K562 (cell line): ENCODE measurements around the gene HSBP1L1.

ENCODE experiments used
- ATF3 ChIP-seq, 2 experiments: fragments of 450-650 bp in 1 of 2; sonication (generic) in 1 of 2; formaldehyde crosslinking in 1 of 2; IDR thresholded peaks in 1 of 2; conservative IDR thresholded peaks in 1 of 2; 2 replicates each; pipeline versions ENCODE4 v1.6.1 to v1.8.1; 2016 to 2023; ENCODE audit warnings: mild to moderate bottlenecking in 2 of 2, moderate library complexity in 2 of 2, inconsistent platforms in 1 of 2, missing genetic modification reagents in 1 of 2
- JUNB ChIP-seq: fragments of 450-650 bp; formaldehyde crosslinking; conservative IDR thresholded peaks from 2 replicates; pipeline ENCODE4 v1.4.0; 2020; ENCODE audit warnings: mild to moderate bottlenecking
- SMARCB1 ChIP-seq: IDR thresholded peaks from 2 replicates; pipeline ENCODE4 v1.6.1; 2011; ENCODE audit warnings: improper control_type of control experiment, low read depth; ENCODE audit not compliant: insufficient read length
- SPI1 ChIP-seq: IDR thresholded peaks from 2 replicates; pipeline ENCODE4 v1.6.1; 2011; ENCODE audit warnings: low read depth, low read length, control low read depth, borderline replicate concordance
- ZNF507 ChIP-seq: conservative IDR thresholded peaks from 2 replicates; pipeline ENCODE4 v1.6.1; 2017; ENCODE audit warnings: missing genetic modification characterization, missing compliant biosample characterization
- ZZZ3 ChIP-seq: fragments of 450-650 bp; IDR thresholded peaks from 2 replicates; pipeline ENCODE4 v1.6.1; 2016; ENCODE audit warnings: antibody characterized with exemption, mild to moderate bottlenecking, moderate library complexity
- TF ChIP-seq, protein P1 (sequence below), 3 experiments: IDR thresholded peaks in 2 of 3; conservative IDR thresholded peaks in 1 of 3; 2 replicates each; pipeline ENCODE4 v1.5.1; 2011 to 2012; ENCODE audit warnings: low read length in 3 of 3, mild to moderate bottlenecking in 3 of 3, control low read depth in 2 of 3, improper control_type of control experiment in 1 of 3, inconsistent platforms in 1 of 3, low read depth in 1 of 3, mixed read lengths in 1 of 3, moderate library complexity in 1 of 3; ENCODE audit not compliant: insufficient read depth in 2 of 3
- TF ChIP-seq, protein P2 (sequence below): conservative IDR thresholded peaks from 2 replicates; pipeline ENCODE4 v1.6.1; 2011; ENCODE audit warnings: low read depth, mild to moderate bottlenecking, low read length; ENCODE audit not compliant: control insufficient read depth
- TF ChIP-seq, protein P3 (sequence below): fragments of 450-650 bp; formaldehyde crosslinking; IDR thresholded peaks from 2 replicates; pipeline ENCODE4 v1.4.0; 2022; ENCODE audit warnings: missing genetic modification characterization

- TF ChIP-seq JUNB (CRISPR knock-in tag) (no peak), ZNF507 (tag) (no peak), SMARCB1 (no peak), SPI1 (no peak), ZZZ3 (no peak), ATF3 (IDR thresholded peaks at IDR 0.05) (no peak), ATF3 (CRISPR knock-in tag; conservative IDR thresholded peaks at IDR 0.05) (no peak)
- TF ChIP-seq, protein P1, sequence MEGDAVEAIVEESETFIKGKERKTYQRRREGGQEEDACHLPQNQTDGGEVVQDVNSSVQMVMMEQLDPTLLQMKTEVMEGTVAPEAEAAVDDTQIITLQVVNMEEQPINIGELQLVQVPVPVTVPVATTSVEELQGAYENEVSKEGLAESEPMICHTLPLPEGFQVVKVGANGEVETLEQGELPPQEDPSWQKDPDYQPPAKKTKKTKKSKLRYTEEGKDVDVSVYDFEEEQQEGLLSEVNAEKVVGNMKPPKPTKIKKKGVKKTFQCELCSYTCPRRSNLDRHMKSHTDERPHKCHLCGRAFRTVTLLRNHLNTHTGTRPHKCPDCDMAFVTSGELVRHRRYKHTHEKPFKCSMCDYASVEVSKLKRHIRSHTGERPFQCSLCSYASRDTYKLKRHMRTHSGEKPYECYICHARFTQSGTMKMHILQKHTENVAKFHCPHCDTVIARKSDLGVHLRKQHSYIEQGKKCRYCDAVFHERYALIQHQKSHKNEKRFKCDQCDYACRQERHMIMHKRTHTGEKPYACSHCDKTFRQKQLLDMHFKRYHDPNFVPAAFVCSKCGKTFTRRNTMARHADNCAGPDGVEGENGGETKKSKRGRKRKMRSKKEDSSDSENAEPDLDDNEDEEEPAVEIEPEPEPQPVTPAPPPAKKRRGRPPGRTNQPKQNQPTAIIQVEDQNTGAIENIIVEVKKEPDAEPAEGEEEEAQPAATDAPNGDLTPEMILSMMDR (IDR thresholded peaks at IDR 0.05 in 2 of 3, conservative IDR thresholded peaks at IDR 0.05 in 1 of 3; ENCODE audit: insufficient read depth in 2 of 3, low read depth in 1 of 3, low read length in 3 of 3), result no peak
- TF ChIP-seq, protein P2, sequence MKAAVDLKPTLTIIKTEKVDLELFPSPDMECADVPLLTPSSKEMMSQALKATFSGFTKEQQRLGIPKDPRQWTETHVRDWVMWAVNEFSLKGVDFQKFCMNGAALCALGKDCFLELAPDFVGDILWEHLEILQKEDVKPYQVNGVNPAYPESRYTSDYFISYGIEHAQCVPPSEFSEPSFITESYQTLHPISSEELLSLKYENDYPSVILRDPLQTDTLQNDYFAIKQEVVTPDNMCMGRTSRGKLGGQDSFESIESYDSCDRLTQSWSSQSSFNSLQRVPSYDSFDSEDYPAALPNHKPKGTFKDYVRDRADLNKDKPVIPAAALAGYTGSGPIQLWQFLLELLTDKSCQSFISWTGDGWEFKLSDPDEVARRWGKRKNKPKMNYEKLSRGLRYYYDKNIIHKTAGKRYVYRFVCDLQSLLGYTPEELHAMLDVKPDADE, result no peak
- TF ChIP-seq, protein P3, sequence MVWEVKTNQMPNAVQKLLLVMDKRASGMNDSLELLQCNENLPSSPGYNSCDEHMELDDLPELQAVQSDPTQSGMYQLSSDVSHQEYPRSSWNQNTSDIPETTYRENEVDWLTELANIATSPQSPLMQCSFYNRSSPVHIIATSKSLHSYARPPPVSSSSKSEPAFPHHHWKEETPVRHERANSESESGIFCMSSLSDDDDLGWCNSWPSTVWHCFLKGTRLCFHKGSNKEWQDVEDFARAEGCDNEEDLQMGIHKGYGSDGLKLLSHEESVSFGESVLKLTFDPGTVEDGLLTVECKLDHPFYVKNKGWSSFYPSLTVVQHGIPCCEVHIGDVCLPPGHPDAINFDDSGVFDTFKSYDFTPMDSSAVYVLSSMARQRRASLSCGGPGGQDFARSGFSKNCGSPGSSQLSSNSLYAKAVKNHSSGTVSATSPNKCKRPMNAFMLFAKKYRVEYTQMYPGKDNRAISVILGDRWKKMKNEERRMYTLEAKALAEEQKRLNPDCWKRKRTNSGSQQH (CRISPR knock-in tag), result no peak
These were observed 2.7 kb upstream of the HSBP1L1 start for GRCh38 chr18:79961527-79962291.
